Stimulated activated naive CD8-positive, alpha-beta T cell treated with anti-CD3 and anti-CD28 coated beads, Interleukin-15, Interleukin-2, amounts not matched to agents 100 U/mL and 50 U/mL, for 24 hours (primary cell): ENCODE results near the gene TNFRSF12A.
"Not testable (repeated sequence)": the region's sequence is repeated elsewhere in the genome, so short reads cannot be mapped to it uniquely, and the experiment has no call there.

Experiments used
- ATAC-seq: fragments of 150-1000 bp; cut with Tn5 transposase; one replicate; pipeline ENCODE4 v1.10.0; 2021
- DNase-seq: peaks from one replicate; pipeline ENCODE4 v3.0.0; 2021

Gene TNFRSF12A

DNA sequence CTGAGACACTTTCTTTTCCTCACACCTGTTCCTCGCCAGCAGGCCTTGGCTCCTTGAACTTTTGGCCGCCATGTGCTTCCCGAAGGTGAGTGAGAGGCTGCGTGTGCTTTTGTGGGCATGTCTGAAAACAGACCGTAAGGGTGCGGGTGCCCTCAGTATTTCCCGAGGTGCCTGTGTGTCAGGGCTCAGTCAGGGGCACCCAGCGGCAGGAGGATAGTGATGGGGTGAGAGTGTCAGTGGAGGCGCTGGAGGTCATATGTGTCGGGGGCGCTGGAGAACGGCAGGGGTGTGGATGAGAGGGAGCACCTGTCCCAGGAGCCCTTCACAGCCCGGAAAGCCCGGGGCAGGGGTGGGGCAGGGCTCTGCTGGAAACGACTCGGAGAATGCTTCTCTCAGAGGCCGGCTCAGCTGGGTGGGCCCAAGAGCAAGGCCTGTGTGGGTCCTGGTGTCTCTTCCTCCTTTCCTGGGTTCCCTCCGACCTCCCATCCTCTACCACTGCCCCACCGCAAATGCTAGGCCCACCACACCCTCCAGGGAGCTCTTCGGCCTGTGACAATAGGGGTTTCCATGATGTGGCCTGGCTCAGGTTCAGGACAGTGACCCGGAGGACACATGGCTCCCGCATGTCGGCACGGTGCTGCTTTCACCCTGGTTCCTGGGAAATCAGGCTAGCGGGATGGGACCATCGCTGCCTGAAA, 45.7 kb downstream of the TNFRSF12A start:
- DNase-seq (peak; percentile 49), ATAC-seq (peak; percentile 26)

DNA sequence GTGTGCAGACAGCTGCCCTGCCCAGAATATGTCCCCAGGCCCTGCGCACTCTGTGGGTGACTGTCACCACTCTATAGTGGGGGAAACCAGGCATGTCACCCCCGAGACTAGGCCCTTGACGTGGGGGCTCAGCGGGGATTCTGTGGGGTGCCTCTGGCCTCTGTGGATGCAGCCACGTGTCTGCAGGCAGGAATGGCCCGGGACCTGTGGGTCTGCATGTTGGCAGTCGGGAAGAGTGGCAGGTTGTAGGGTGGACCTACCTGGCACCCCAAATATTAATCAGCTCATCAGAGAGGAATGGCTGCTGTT, 46.2 kb downstream of the TNFRSF12A start:
- ATAC-seq (no peak), DNase-seq (no peak)

DNA sequence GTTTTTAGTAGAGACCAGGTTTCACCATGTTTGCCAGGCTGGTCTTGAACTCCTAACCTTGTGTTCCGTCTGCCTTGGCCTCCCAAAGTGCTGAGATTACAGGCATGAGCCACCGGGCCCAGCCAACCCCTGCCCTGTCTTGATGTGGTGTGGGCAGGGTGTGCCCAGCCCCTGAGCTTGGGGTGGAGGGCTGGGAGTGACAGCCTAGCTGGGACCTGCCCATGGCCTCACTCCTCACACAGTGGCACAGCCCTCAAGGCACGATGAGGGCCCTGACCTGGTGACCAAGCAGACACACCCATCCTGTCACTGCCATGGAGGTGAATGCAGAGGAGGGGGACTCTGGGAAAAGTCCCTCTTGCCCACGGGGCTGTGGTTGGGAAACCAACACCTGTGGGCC, 48.3 kb downstream of the TNFRSF12A start:
- ATAC-seq (no peak), DNase-seq (no peak)

DNA sequence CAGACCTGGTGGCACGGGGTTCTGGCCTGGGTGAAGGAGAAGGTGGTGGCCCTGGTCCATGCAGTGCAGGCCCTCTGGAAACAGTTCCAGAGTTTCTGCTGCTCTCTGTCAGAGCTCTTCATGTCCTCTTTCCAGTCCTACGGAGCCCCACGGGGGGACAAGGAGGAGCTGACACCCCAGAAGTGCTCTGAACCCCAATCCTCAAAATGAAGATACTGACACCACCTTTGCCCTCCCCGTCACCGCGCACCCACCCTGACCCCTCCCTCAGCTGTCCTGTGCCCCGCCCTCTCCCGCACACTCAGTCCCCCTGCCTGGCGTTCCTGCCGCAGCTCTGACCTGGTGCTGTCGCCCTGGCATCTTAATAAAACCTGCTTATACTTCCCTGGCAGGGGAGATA, 49.0 kb downstream of the TNFRSF12A start:
- DNase-seq, ATAC-seq: not testable (repeated sequence)

DNA sequence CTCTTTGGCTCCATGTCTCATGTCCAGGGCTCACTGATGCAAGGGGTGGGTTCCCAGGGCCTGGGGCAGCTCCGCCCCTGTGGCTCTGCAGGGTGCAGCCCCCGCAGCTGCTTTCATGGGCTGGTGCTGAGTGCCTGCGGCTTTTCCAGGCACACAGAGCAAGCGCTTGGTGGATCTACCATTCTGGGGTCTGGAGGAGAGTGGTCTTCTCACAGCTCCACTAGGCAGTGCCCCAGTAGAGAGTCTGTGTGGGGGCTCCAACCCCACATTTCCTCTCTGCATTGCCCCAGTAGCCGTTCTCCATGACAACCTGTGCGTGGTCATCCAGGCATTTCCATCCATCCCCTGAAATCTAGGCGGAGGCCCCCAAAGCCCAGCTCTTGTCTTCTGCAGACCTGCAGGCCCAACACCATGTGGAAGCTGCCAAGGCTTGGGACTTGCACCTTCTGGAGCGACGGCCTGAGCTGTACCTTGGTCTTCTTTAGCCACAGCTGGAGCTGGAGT, 50.5 kb downstream of the TNFRSF12A start:
- no peak for ATAC-seq
- no peak for DNase-seq

DNA sequence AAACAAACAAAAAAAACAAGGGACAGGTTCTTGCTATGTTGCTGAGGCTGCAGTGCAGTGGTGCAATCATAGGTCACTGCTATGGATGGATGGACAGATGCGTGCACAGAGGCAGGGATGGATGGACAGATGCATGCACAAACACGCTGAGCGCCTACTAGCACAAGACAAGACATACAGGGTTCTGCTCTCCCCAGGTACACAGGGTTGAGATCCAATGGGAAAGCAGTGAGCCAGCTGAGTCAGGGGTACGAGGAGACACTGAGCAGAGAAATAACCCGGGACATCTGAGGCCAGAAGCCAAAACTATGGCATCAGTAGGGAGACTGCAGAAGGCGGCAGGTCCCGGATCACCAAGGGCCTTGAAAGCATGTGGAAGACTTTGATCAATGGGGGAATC, 51.5 kb downstream of the TNFRSF12A start:
- ATAC-seq (no peak), DNase-seq (no peak)
